Neuron (in vitro differentiated cells): ENCODE measurements around the gene CCDC93.
"Not testable (repeated sequence)": the region's sequence is repeated elsewhere in the genome, so short reads cannot be mapped to it uniquely, and the experiment has no call there.

Experiments
- H2AFZ ChIP-seq: one replicate; pipeline ENCODE4 v1.6.1; 2013; ENCODE audit warnings: low read depth, mild to moderate bottlenecking, inconsistent platforms, low read length, moderate library complexity
- H3K27me3 ChIP-seq: one replicate; pipeline ENCODE4 v1.6.1; 2013; ENCODE audit warnings: low read length; ENCODE audit not compliant: insufficient read depth
- H3K36me3 ChIP-seq: one replicate; pipeline ENCODE4 v1.6.1; 2013; ENCODE audit warnings: low read length; ENCODE audit not compliant: insufficient read depth
- H3K4me1 ChIP-seq: one replicate; pipeline ENCODE4 v1.6.1; 2013; ENCODE audit warnings: low read length; ENCODE audit not compliant: insufficient read depth
- H3K4me3 ChIP-seq: 2 replicates; pipeline ENCODE4 v1.5.1; 2013; ENCODE audit warnings: mild to moderate bottlenecking, low read length, moderate library complexity
- H3K9me3 ChIP-seq: one replicate; pipeline ENCODE4 v1.6.1; 2013; ENCODE audit warnings: low read length

CCDC93 gene

DNA sequence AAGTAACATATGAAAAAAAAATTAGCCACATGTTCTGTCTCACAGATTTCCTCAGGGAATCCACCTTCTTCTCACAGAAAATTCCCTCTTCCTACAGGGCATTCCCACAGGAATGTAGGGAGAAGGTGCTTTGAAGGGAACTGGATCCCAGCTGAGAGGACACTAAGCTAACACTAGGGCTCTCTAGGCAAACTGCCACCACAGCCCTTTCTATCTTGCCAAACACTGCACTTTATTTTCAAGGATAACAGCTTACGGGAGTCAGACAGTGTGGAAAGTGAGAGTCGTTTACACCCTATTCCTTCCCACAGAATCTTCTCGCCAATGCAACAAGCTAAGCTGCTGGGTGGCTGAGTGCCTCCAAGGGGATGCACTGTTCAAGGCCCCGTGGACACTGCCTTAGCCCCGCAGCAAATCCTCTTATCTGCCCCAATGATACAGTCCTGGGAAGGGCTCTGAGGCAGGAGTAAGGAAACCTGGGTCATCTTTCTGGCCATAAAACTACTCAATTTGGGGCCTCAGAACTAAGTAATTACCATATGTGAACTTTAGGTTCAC, 76.9 kb downstream of the CCDC93 start:
- H3K27me3 ChIP-seq = no peaks in the 10 kb centered on the region
- H3K4me1 ChIP-seq = no peaks in the 10 kb centered on the region
- no peaks in the 10 kb centered on the region for H3K9me3 ChIP-seq
- no peak overlapping the region for H3K4me3 ChIP-seq
- H3K36me3 ChIP-seq = peaks cover 69% of the 10 kb centered on the region
- H2AFZ ChIP-seq = no peak overlapping the region

DNA sequence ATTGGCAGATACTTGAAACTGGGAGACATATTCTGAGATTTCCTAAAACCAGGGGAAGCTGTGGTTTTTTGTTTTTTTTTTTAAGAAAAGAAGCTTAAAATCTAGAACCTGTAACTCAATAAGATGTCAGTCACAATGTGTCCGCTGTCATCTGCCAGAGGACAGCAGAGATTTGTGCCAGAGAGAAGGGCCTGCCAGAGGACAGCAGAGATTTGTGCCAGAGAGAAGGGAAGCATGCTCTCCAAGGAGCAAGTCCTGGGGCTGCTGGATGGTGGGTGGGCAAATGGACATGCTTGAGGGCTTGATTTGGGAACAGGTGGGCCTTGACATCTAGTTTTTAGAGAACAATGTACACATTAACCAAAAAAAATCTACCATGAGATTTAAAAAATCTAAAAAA, 77.9 kb downstream of the CCDC93 start:
- H3K27me3 ChIP-seq = no peaks in the 10 kb centered on the region
- no peak overlapping the region for H2AFZ ChIP-seq
- no peak overlapping the region for H3K4me3 ChIP-seq
- peaks cover 67% of the 10 kb centered on the region for H3K36me3 ChIP-seq
- no peaks in the 10 kb centered on the region for H3K9me3 ChIP-seq
- H3K4me1 ChIP-seq = no peaks in the 10 kb centered on the region

DNA sequence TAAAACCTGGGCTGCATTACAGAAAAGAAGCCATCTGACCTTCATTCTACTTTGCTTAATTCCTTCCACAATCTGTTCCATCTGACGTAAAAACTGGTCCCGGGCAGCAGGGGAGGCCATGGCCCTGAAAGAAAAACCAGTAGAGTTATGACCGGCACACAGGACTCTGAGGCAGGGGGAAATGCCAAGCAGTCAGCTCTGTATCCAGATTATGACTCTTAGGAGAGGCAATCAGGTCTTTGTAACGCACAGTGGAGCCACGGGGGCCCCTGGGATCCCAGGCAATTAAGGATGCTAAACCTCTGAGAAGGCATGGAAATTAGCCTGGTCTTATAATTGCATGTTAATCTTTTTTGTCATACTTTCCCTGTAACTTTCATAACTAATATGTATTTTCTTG, 78.4 kb downstream of the CCDC93 start:
- no peaks in the 10 kb centered on the region for H3K9me3 ChIP-seq
- no peak overlapping the region for H2AFZ ChIP-seq
- H3K4me1 ChIP-seq = no peaks in the 10 kb centered on the region
- peaks cover 67% of the 10 kb centered on the region for H3K36me3 ChIP-seq
- H3K4me3 ChIP-seq = no peak overlapping the region
- no peaks in the 10 kb centered on the region for H3K27me3 ChIP-seq

DNA sequence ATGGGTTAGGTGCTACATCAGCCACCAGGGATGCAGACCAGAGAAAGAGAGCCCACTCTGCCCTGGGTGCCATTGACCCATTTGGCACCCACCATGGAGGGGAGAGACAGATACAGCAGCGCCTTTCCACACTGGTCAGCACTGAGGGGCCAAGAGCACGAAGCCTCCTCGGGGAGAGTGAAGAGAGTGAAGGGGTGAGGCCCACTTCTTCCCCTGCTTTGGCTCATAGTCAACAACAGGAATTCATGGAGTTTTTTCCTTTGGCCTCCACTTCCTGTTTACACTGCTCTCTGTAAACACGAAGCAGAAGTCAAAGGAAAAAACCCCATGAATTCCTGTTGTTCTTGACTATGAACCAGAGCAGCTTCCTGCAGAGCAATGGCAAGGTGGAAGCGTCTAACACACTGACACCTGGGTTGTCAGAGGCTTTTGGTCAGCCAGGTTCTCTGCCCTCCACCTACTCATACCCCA, 80.0 kb downstream of the CCDC93 start:
- Histone ChIP-seq H3K27me3 (no peaks in the 10 kb centered on the region), H2AFZ (no peak overlapping the region), H3K9me3 (peaks cover 3% of the 10 kb centered on the region), H3K4me3 (no peak overlapping the region), H3K36me3 (peaks cover 66% of the 10 kb centered on the region), H3K4me1 (no peaks in the 10 kb centered on the region)

GRCh38 chr2:117931978-117932377, 81.9 kb downstream of the CCDC93 start:
- Histone ChIP-seq H3K4me1 (no peaks in the 10 kb centered on the region), H3K4me3 (no peak overlapping the region), H3K36me3 (peaks cover 54% of the 10 kb centered on the region), H3K27me3 (no peaks in the 10 kb centered on the region), H2AFZ (no peak overlapping the region), H3K9me3 (peaks cover 3% of the 10 kb centered on the region)

DNA sequence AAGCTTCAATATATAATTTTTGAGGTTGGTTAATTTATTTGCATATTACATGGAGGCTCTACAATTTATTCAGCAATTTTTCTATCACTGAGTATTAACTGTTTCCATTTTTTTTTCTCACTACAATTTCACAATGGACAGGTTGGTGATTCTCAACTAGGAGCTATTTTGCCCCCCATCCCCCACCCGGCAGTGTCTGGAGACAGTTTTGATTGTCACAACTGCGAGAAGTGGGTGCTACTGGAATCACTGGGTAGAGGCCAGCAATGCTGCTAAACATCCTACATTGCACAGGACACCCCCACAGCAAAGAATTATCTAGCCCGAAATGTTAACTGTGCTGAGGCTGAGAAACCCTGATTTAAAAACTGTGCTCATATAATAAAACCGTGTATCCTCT, 82.6 kb downstream of the CCDC93 start:
- Histone ChIP-seq H2AFZ (no peak overlapping the region), H3K27me3 (no peaks in the 10 kb centered on the region), H3K4me3 (no peak overlapping the region), H3K9me3 (peaks cover 3% of the 10 kb centered on the region), H3K4me1 (no peaks in the 10 kb centered on the region), H3K36me3 (peaks cover 49% of the 10 kb centered on the region)

DNA sequence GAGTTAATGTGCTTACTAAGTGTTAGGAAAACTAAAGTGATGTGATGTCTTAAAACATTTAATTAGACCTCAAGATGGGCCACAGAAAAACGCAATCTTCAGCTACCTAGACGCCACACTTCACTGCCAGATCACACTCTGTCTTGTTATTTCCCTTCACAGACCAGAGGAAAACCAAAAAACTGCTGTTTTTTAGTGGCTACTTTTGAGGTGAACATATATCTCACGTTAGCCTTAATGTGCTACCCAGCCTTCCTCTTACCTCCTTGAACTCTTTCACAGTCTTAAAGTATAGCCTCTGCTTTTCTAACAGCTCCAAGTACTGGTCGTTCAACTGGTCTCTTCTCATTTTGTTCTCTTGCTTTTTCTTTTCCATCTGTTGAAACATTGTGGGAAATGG, 83.1 kb downstream of the CCDC93 start:
- H3K27me3 ChIP-seq = no peaks in the 10 kb centered on the region
- H3K4me3 ChIP-seq = no peak overlapping the region
- peaks cover 3% of the 10 kb centered on the region for H3K9me3 ChIP-seq
- no peak overlapping the region for H2AFZ ChIP-seq
- peaks cover 48% of the 10 kb centered on the region for H3K36me3 ChIP-seq
- no peaks in the 10 kb centered on the region for H3K4me1 ChIP-seq

- peaks cover 42% of the 10 kb centered on the region for H3K36me3 ChIP-seq
- H3K4me1 ChIP-seq, H3K27me3 ChIP-seq, H3K4me3 ChIP-seq, H3K9me3 ChIP-seq, H2AFZ ChIP-seq: not testable (repeated sequence)
Observed at GRCh38 chr2:117923471-117923870, 90.4 kb downstream of the CCDC93 start.

DNA sequence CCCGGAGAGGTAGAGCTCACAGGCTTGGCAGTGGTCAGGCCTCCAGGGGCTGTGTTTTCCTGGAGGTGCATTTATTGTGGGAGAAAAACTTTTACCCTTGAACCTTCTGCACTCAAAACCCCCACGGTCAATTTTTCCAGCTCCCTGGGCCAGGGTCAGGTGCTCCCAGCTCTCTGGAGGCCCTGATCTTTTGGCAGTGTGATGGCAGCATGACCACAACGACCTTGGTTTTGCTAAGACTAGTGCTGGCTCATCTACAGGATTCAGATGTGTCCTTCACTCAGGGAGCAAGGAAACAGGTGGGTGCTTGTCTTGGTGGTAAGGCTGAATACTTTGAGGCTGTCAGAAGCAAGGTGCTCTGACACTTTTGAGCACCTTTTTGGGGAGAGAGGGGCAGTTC, 92.3 kb downstream of the CCDC93 start:
- H3K27me3 ChIP-seq = no peaks in the 10 kb centered on the region
- H3K4me1 ChIP-seq = no peaks in the 10 kb centered on the region
- no peak overlapping the region for H3K4me3 ChIP-seq
- peaks cover 53% of the 10 kb centered on the region for H3K36me3 ChIP-seq
- peaks cover 5% of the 10 kb centered on the region for H3K9me3 ChIP-seq
- H2AFZ ChIP-seq = no peak overlapping the region

DNA sequence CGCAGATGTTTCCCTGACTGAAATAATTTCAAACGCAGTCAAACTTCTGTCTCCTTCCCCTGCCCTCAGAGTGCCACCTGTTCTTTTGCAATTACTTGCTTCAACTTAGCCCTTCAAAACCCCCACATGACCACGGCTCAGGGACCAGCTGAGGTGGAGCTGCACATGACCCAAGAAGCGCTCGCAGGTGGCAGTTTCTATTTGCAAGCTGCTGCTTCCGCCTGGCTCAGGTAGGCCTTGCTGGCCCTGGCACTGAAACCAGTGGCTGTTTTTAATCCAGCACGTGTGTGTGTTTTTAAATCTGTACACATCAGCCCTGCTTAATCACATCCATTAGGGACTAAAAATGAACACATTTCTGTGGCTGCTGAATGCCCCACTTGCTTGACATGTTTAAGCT, 95.3 kb downstream of the CCDC93 start:
- Histone ChIP-seq H3K4me3 (no peak overlapping the region), H2AFZ (no peak overlapping the region), H3K4me1 (no peaks in the 10 kb centered on the region), H3K27me3 (no peaks in the 10 kb centered on the region), H3K9me3 (peaks cover 5% of the 10 kb centered on the region), H3K36me3 (peaks cover 55% of the 10 kb centered on the region)

GRCh38 chr2:117917223-117917917, 96.5 kb downstream of the CCDC93 start:
- Histone ChIP-seq H3K27me3 (no peaks in the 10 kb centered on the region), H2AFZ (no peak overlapping the region), H3K9me3 (peaks cover 8% of the 10 kb centered on the region), H3K36me3 (peaks cover 49% of the 10 kb centered on the region), H3K4me3 (no peak overlapping the region), H3K4me1 (no peaks in the 10 kb centered on the region)

DNA sequence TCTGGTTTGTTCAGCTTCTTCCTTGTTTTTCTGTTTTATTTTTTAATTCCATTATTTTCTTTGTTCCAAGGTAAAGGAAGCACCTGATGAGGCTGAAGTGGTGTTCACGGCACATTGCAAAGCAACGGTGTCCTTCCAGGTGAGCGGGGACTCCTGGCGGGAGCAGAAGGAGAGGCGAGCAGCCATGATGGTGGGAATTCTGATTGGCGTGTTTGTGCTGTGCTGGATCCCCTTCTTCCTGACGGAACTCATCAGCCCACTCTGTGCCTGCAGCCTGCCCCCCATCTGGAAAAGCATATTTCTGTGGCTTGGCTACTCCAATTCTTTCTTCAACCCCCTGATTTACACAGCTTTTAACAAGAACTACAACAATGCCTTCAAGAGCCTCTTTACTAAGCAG, 110.9 kb downstream of the CCDC93 start:
- H3K4me3 ChIP-seq = no peak overlapping the region
- no peaks in the 10 kb centered on the region for H3K4me1 ChIP-seq
- H3K36me3 ChIP-seq = no peaks in the 10 kb centered on the region
- no peaks in the 10 kb centered on the region for H3K27me3 ChIP-seq
- H2AFZ ChIP-seq = no peak overlapping the region
- no peaks in the 10 kb centered on the region for H3K9me3 ChIP-seq

DNA sequence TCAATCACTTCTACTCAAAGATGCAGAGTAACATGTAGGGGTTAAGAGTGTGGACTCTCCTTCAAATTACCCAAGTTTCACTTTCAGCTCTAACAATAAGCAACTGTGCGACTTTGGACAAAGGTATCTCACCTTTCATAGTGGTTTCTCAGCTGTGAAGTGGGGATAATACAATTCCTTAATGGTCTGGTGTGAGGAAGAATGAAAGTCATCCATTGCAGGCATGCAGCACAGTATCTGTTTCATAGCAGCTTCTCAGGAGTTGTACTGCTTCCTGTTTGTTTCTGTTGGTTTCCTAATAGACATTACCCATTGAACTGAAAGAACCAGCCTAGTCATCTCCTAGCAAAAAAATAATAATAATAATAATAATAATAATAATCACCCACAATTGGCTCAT, 125.0 kb downstream of the CCDC93 start:
- Histone ChIP-seq H2AFZ (no peak overlapping the region), H3K9me3 (no peaks in the 10 kb centered on the region), H3K4me3 (no peak overlapping the region), H3K36me3 (no peaks in the 10 kb centered on the region), H3K4me1 (no peaks in the 10 kb centered on the region), H3K27me3 (no peaks in the 10 kb centered on the region)

DNA sequence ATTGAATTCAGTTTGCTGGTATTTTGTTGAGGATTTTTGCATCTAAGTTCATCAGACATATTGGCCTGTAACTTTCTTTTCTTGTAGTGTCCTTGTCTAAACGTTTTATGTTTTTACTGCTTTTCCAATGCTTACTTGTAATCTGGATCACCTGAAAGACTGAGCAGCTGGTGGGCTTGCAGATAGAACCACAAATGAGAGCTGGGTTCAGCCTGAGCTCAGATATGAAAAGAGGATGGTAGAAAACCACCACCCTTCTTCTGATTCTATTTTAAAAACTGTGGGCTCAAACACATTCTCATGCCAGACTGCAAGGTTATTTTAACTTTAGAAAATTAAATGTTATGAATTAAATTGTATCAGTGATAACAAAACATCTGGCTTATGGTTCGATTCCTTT, 128.6 kb downstream of the CCDC93 start:
- no peak overlapping the region for H2AFZ ChIP-seq
- H3K27me3 ChIP-seq = no peaks in the 10 kb centered on the region
- no peaks in the 10 kb centered on the region for H3K36me3 ChIP-seq
- no peaks in the 10 kb centered on the region for H3K4me1 ChIP-seq
- no peak overlapping the region for H3K4me3 ChIP-seq
- no peaks in the 10 kb centered on the region for H3K9me3 ChIP-seq
